Measurements from ENCODE around the gene BIN2.

BIN2 gene

DNA sequence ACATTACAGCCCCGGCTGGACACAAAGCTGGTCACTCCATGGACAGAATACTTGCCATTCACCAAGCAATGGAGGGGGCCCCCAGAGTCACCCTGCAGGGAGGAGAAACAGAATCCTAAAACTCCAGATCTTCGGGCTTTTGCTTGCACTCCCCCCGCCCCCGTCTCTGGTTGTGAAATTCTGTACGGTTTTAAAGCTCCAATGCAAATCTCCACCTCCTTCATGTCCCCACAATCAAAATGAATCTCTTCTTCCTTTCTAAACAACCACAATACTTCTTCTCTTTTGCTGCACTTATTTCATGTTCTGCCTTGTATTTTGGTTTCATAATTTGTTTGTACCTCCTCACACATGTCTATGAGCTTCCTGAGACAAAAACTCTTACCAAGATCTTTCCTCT is 5.8 kb upstream of the BIN2 start:
- no peak for DNase-seq (ENCODE audit: low read depth, low spot score)
- no peaks in the 10 kb centered on the region for H3K9me3 ChIP-seq (ENCODE audit: control insufficient read depth, insufficient read depth, low read length)
- no peaks in the 10 kb centered on the region for H3K36me3 ChIP-seq (ENCODE audit: control insufficient read depth, insufficient read depth, low read length)
- H3K4me3 ChIP-seq (ENCODE audit: low read length): no peak overlapping the region
- no peaks in the 10 kb centered on the region for H3K4me1 ChIP-seq (ENCODE audit: control insufficient read depth, insufficient read depth, low read length)
- H3K27me3 ChIP-seq (ENCODE audit: control insufficient read depth, insufficient read depth, low read length): no peaks in the 10 kb centered on the region
- no CpG with 5 or more reads among the region's 5 CpGs for WGBS (ENCODE audit: insufficient coverage, insufficient read length)
- H3K27ac ChIP-seq (ENCODE audit: low read length): no peak overlapping the region

DNA sequence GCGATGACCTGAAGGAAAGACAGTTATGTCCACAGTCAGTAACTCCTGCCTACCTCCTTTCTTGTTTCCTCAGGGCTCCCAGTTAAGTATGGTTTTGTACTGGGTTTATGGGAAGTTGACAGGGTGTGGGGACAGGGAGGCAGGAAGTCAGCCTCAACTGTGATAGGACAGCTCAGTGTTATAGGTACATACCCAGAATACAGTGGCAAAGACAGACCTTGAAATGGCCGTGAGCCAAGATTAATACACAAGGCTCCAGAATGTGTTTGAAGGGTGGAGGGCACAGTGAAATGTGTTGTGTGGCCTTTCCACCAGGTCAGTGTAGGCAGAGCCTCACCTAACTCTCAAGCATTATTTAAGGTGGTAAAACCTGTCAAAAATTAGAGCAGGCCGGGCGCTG is 4.6 kb upstream of the BIN2 start:
- Histone ChIP-seq H3K36me3 (ENCODE audit: control insufficient read depth, insufficient read depth, low read length) (no peaks in the 10 kb centered on the region), H3K4me1 (ENCODE audit: control insufficient read depth, insufficient read depth, low read length) (no peaks in the 10 kb centered on the region), H3K27ac (ENCODE audit: low read length) (no peak overlapping the region), H3K9me3 (ENCODE audit: control insufficient read depth, insufficient read depth, low read length) (no peaks in the 10 kb centered on the region), H3K4me3 (ENCODE audit: low read length) (no peak overlapping the region), H3K27me3 (ENCODE audit: control insufficient read depth, insufficient read depth, low read length) (no peaks in the 10 kb centered on the region)
- DNase-seq (ENCODE audit: low read depth, low spot score): no peak
- no CpG with 5 or more reads among the region's 4 CpGs for WGBS (ENCODE audit: insufficient coverage, insufficient read length)

DNA sequence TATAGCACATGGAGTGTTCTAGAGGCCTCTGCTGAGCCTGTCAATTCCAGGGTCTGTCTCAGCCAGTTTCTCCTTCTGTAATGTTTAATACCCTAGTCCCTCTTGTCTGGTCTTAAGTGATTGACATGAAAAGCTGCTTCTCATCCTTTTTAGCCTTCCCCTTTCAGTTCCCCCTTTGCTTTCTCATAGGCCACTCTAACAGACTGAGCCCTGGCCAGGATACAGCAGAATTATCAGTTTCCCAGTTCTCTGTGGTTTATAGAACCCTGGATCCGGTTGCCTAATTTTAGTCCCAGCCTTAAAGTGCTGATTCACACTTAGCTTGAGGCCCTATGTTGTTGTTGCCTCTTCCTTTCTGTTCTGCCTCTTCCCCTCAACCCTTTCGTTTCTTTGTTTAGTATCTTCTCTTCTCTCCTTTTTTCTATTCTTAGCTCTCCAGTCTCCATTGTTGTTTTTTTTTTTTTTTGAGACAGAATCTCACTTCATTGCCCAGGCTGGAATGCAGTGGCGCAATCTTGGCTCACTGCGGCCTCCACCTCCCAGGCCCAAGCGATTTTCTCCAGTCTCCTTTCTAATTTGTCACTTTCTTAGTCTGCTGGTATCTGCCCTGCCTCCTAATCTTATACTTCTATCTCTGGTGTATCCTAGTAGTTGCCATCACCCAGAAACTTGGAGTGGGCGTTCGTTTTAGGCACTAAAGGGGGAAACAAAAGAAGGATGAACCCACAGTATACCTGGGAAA is 2.9 kb upstream of the BIN2 start:
- Histone ChIP-seq H3K9me3 (ENCODE audit: control insufficient read depth, insufficient read depth, low read length) (no peaks in the 10 kb centered on the region), H3K27ac (ENCODE audit: low read length) (no peak overlapping the region), H3K27me3 (ENCODE audit: control insufficient read depth, insufficient read depth, low read length) (no peaks in the 10 kb centered on the region), H3K36me3 (ENCODE audit: control insufficient read depth, insufficient read depth, low read length) (no peaks in the 10 kb centered on the region), H3K4me3 (ENCODE audit: low read length) (no peak overlapping the region), H3K4me1 (ENCODE audit: control insufficient read depth, insufficient read depth, low read length) (no peaks in the 10 kb centered on the region)
- no CpG with 5 or more reads among the region's 7 CpGs for WGBS (ENCODE audit: insufficient coverage, insufficient read length)
- DNase-seq (ENCODE audit: low read depth, low spot score): no peak

DNA sequence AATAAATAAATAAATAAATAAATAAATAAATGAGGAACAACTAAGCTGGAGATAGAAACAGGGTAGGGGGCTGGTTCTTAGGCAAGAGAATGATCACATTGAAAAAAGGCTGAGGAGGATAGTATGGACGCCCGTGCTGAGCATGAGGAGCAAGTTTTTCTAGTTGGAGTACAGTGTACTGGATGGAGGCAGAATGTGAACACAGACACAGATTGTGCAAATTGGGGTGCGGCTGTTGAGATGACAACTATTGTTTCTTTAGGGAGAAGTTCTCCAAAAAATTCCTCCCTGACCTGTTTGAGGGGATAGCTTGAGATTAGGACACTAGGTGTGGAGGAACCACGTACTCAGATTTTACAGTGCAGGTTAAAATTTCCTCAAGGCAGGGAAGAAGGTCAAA is 979 bp upstream of the BIN2 start:
- no peak for DNase-seq (ENCODE audit: low read depth, low spot score)
- Histone ChIP-seq H3K36me3 (ENCODE audit: control insufficient read depth, insufficient read depth, low read length) (no peaks in the 10 kb centered on the region), H3K4me1 (ENCODE audit: control insufficient read depth, insufficient read depth, low read length) (peaks cover 1% of the 10 kb centered on the region; the same call in 1 of the 2 replicates), H3K27ac (ENCODE audit: low read length) (no peak overlapping the region), H3K27me3 (ENCODE audit: control insufficient read depth, insufficient read depth, low read length) (no peaks in the 10 kb centered on the region), H3K9me3 (ENCODE audit: control insufficient read depth, insufficient read depth, low read length) (no peaks in the 10 kb centered on the region), H3K4me3 (ENCODE audit: low read length) (no peak overlapping the region)
- WGBS (ENCODE audit: insufficient coverage, insufficient read length): no CpG with 5 or more reads among the region's 4 CpGs

DNA sequence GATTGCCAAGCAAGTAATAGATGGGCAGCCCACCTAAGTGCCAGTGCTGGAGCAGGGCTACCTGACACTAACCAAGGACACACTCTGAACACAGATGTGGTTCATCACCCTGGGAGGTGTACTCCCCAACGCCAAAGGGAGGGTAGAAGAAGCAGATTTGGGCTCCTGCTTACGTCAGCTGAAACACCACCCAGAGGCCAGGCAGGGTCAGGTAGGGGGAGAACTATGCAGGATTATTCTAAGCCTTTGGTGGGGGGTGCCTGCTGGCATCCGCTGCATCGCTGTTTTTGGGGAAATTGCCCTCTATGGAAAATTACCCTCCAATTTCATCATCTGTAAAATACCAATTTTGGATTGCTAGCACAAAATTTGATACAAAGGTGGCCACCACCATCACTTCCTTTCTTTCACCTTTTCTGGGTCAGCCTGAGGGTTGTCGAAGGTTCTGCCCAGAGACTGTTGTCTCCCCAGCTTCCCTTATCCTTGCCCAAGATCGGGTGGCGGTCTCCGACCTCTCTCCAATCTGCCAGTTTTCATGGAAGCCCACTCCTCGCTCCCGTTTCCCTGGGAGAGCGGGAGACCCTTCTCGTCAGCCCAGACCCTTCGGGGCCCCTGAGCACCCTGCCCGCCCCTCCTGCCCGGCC is 535 bp downstream of the BIN2 start:
- H3K36me3 ChIP-seq (ENCODE audit: control insufficient read depth, insufficient read depth, low read length): no peaks in the 10 kb centered on the region
- no CpG with 5 or more reads among the region's 15 CpGs for WGBS (ENCODE audit: insufficient coverage, insufficient read length)
- peaks cover 6% of the 10 kb centered on the region; the same call in 1 of the 2 replicates for H3K4me1 ChIP-seq (ENCODE audit: control insufficient read depth, insufficient read depth, low read length)
- H3K27me3 ChIP-seq (ENCODE audit: control insufficient read depth, insufficient read depth, low read length): no peaks in the 10 kb centered on the region
- no peaks in the 10 kb centered on the region for H3K9me3 ChIP-seq (ENCODE audit: control insufficient read depth, insufficient read depth, low read length)
- no peak for DNase-seq (ENCODE audit: low read depth, low spot score)
- H3K4me3 ChIP-seq (ENCODE audit: low read length): no peak overlapping the region
- no peak overlapping the region for H3K27ac ChIP-seq (ENCODE audit: low read length)

DNA sequence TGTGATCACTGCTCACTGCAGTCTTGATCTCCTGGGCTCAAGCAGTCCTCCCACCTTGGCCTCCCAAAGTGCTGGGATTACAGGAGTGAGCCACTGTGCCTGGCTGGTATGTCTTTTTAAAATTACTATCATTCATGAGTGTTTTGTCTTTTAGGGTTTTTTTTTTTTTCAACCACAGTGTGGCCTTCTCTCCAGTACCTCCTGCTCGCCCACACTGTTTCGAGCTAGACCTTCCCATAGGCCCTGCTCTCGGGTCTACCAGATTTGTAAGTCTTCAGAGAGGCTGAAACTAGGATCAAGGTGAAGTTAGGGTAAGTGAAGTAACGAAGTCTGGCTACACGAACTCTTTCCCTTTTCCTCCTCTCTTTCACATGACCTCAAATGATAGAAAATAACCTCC is 1.5 kb downstream of the BIN2 start:
- Histone ChIP-seq H3K27ac (ENCODE audit: low read length) (no peak overlapping the region), H3K9me3 (ENCODE audit: control insufficient read depth, insufficient read depth, low read length) (no peaks in the 10 kb centered on the region), H3K4me3 (ENCODE audit: low read length) (no peak overlapping the region), H3K4me1 (ENCODE audit: control insufficient read depth, insufficient read depth, low read length) (peaks cover 6% of the 10 kb centered on the region; the same call in 1 of the 2 replicates), H3K36me3 (ENCODE audit: control insufficient read depth, insufficient read depth, low read length) (no peaks in the 10 kb centered on the region), H3K27me3 (ENCODE audit: control insufficient read depth, insufficient read depth, low read length) (no peaks in the 10 kb centered on the region)
- no CpG with 5 or more reads among the region's 5 CpGs for WGBS (ENCODE audit: insufficient coverage, insufficient read length)
- no peak for DNase-seq (ENCODE audit: low read depth, low spot score)

DNA sequence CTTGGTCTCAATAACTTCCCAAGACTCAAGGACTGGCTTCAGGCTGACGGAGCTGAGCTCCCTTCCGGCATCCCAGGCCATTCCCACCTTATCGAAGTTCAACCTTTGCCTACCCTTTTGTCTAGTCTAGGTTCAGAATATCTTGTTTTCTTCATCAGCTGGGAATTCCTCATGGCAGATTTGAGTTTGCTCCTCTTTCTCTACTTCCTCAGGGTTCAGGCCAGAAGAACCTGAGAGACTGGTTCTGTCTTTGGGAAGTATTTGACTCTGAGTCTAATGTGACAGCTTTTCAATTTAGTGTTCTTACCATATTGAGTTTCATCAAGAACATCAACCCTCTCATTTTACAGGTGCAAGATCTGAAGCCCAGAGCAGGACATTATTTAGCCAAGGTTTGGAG is 2.1 kb downstream of the BIN2 start:
- Histone ChIP-seq H3K4me3 (ENCODE audit: low read length) (no peak overlapping the region), H3K4me1 (ENCODE audit: control insufficient read depth, insufficient read depth, low read length) (peaks cover 6% of the 10 kb centered on the region; the same call in 1 of the 2 replicates), H3K9me3 (ENCODE audit: control insufficient read depth, insufficient read depth, low read length) (no peaks in the 10 kb centered on the region), H3K27me3 (ENCODE audit: control insufficient read depth, insufficient read depth, low read length) (no peaks in the 10 kb centered on the region), H3K36me3 (ENCODE audit: control insufficient read depth, insufficient read depth, low read length) (no peaks in the 10 kb centered on the region), H3K27ac (ENCODE audit: low read length) (no peak overlapping the region)
- DNase-seq (ENCODE audit: low read depth, low spot score): no peak
- WGBS (ENCODE audit: insufficient coverage, insufficient read length): no CpG with 5 or more reads among the region's 3 CpGs

DNA sequence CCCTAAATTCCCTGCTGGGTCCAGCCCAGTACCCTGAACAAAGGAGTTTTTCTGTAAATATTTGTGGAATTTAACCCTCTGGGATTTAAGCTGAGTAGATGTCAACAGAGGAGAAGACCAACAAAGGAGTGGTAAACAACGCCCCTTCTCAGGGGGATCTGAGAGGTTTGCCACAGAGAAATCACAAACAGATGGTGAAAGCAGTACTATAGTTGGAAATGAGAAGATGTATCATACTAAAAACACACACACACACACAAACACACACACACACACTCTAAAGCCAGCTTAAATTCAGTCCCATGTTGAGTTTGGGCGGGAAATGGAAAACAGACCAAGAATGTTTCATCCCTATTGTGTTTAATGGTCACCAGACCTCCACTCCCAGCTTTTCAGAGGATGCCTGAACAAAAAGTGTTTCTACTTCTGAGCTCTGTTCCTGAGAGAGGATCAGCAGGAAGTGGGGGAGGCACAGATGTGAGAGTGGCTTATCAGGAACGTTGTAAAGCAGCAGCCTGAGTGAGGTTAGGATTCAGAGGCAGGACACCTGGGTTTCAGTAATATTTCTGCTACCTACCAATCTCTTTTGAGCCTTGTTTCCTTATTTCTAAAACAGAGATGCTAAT is 3.2 kb downstream of the BIN2 start:
- DNase-seq (ENCODE audit: low read depth, low spot score): no peak
- Histone ChIP-seq H3K27me3 (ENCODE audit: control insufficient read depth, insufficient read depth, low read length) (no peaks in the 10 kb centered on the region), H3K4me3 (ENCODE audit: low read length) (no peak overlapping the region), H3K9me3 (ENCODE audit: control insufficient read depth, insufficient read depth, low read length) (no peaks in the 10 kb centered on the region), H3K27ac (ENCODE audit: low read length) (no peak overlapping the region), H3K36me3 (ENCODE audit: control insufficient read depth, insufficient read depth, low read length) (no peaks in the 10 kb centered on the region), H3K4me1 (ENCODE audit: control insufficient read depth, insufficient read depth, low read length) (peaks cover 6% of the 10 kb centered on the region; the same call in 1 of the 2 replicates)
- WGBS (ENCODE audit: insufficient coverage, insufficient read length): no CpG with 5 or more reads among the region's 3 CpGs

DNA sequence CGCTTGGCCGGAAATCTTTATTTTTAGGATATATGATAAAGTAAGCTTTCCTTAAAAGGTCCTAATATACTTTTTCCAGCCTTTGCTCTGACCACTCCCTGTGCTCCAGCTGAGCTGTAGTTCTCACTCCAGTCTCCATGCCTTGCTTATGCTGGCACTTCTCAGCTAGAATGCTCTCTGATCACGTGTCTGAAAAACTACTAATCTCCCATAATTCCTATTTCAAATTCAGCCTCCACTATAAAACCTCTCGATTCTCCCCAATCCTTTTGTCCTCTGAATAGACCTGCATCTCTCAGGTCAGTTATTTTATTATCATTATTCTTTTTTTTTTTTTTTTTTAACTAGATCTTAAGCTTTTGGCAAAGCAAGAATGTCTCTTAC is 3.7 kb downstream of the BIN2 start:
- Histone ChIP-seq H3K27me3 (ENCODE audit: control insufficient read depth, insufficient read depth, low read length) (no peaks in the 10 kb centered on the region), H3K36me3 (ENCODE audit: control insufficient read depth, insufficient read depth, low read length) (no peaks in the 10 kb centered on the region), H3K4me3 (ENCODE audit: low read length) (no peak overlapping the region), H3K9me3 (ENCODE audit: control insufficient read depth, insufficient read depth, low read length) (no peaks in the 10 kb centered on the region), H3K27ac (ENCODE audit: low read length) (no peak overlapping the region), H3K4me1 (ENCODE audit: control insufficient read depth, insufficient read depth, low read length) (peaks cover 6% of the 10 kb centered on the region; the same call in 1 of the 2 replicates)
- WGBS (ENCODE audit: insufficient coverage, insufficient read length): 100% methylated on average over 1 of the region's 4 CpGs
- no peak for DNase-seq (ENCODE audit: low read depth, low spot score)

DNA sequence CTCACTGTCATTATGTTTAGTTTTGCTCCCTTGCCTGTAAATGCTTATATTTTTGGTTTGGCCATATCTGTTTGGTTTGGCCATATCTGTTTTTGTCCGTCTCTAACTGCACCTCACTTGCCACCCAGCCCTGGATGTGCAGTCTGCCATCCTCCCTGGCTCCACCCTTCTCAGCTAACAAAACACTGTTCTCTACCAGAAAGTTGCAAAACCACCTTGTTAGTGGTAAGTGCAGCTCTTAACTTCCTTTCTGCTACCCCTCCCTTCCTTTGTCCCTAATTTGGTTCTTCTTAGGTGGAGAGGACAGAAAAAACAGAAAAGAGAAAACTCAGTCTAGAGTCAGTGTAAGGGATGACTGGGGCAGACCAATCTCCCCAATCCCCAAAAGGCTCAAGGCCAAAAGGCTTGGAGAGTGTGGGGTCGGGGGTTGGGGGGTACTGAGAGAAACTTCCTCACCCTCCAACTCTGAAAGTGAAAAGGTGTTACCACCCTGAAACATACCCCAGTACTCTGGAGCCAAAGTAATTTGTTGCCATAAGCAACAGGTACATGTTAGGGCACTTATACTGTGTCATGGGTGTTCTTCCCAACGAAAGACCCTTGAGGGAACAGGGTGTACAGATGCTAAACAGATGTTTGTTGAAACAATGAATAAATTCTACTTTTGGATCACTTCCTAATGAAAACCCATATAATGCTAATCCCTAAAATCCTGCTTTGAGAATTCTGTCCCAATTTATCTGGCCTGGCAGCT is 5.0 kb downstream of the BIN2 start:
- DNase-seq (ENCODE audit: low read depth, low spot score): no peak
- Histone ChIP-seq H3K9me3 (ENCODE audit: control insufficient read depth, insufficient read depth, low read length) (no peaks in the 10 kb centered on the region), H3K4me3 (ENCODE audit: low read length) (no peak overlapping the region), H3K36me3 (ENCODE audit: control insufficient read depth, insufficient read depth, low read length) (no peaks in the 10 kb centered on the region), H3K27ac (ENCODE audit: low read length) (no peak overlapping the region), H3K27me3 (ENCODE audit: control insufficient read depth, insufficient read depth, low read length) (no peaks in the 10 kb centered on the region), H3K4me1 (ENCODE audit: control insufficient read depth, insufficient read depth, low read length) (peaks cover 6% of the 10 kb centered on the region; the same call in 1 of the 2 replicates)
- no CpG with 5 or more reads among the region's 3 CpGs for WGBS (ENCODE audit: insufficient coverage, insufficient read length)

All from iPS DF 6.9 (cell line).